IMR-90 (cell line): Measurements from ENCODE around the gene GPR132. TPM values are rescaled to one million over a fixed set of nuclear protein-coding genes. Genes with fewer than 3 reads are reported as not detected.

Experiments
- ATAC-seq: fragments of 200-7000 bp; cut with Tn5 transposase; 2 replicates; pipeline ENCODE4 v1.9.1; 2020; ENCODE audit warnings: low read depth, mild to moderate bottlenecking, moderate library complexity
- BruUV-seq: library from RNA; stranded (reverse); fragments of 400-500 nt; replicated peaks from 2 replicates; lab custom pipeline; 2021; lab: Mats Ljungman, UMichigan
- CTCF ChIA-PET: fragments of 300-600 bp; formaldehyde crosslinking; extraction: SDS; loops from one replicate; lab custom pipeline; 2021; ENCODE audit warnings: antibody characterized with exemption; lab: Yijun Ruan, JAX
- POLR2A ChIA-PET: fragments of 300-600 bp; sonication (Branson Sonifier 250); formaldehyde crosslinking; loops from one replicate; lab custom pipeline; 2022; ENCODE audit warnings: antibody characterized with exemption; ENCODE audit not compliant: unreplicated experiment; lab: Charles Lee
- DNase-seq: peaks from one replicate; pipeline ENCODE4 v3.0.0; 2013
- H2AFZ ChIP-seq: replicated peaks from 2 replicates; pipeline ENCODE3; 2013; ENCODE audit warnings: low read length, mild to moderate bottlenecking; ENCODE audit not compliant: poor library complexity
- H2AK5ac ChIP-seq: 2 replicates; pipeline ENCODE4 v1.6.1; 2013; ENCODE audit warnings: low read depth, low read length, inconsistent platforms
- H2AK9ac ChIP-seq: replicated peaks from 2 replicates; pipeline ENCODE3; 2013; ENCODE audit warnings: mild to moderate bottlenecking, low read depth, low read length, moderate library complexity; ENCODE audit not compliant: poor library complexity
- H2BK120ac ChIP-seq: 2 replicates; pipeline ENCODE4 v1.6.1; 2013; ENCODE audit warnings: low read depth, low read length, inconsistent platforms
- H2BK15ac ChIP-seq: 3 replicates; pipeline ENCODE4 v1.6.1; 2013; ENCODE audit warnings: low read depth, low read length, inconsistent platforms
- H2BK20ac ChIP-seq: 2 replicates; pipeline ENCODE4 v1.6.1; 2013; ENCODE audit warnings: low read depth, mild to moderate bottlenecking, inconsistent platforms, low read length, moderate library complexity
- H2BK5ac ChIP-seq: 2 replicates; pipeline ENCODE4 v1.6.1; 2013; ENCODE audit warnings: mild to moderate bottlenecking, low read depth, low read length, inconsistent platforms; ENCODE audit not compliant: poor library complexity, severe bottlenecking
- H3K14ac ChIP-seq: replicated peaks from 2 replicates; pipeline ENCODE4 v1.6.1; 2013; ENCODE audit warnings: low read depth, low read length, inconsistent platforms
- H3K18ac ChIP-seq: 2 replicates; pipeline ENCODE4 v1.6.1; 2013; ENCODE audit warnings: low read depth, low read length, control low read depth
- H3K23ac ChIP-seq: 2 replicates; pipeline ENCODE4 v1.6.1; 2013; ENCODE audit warnings: low read depth, low read length, inconsistent platforms
- H3K27ac ChIP-seq: 2 replicates; pipeline ENCODE4 v1.5.1; 2013; ENCODE audit warnings: mild to moderate bottlenecking, control low read depth, low read length; ENCODE audit not compliant: insufficient read depth
- H3K27me3 ChIP-seq: 2 replicates; pipeline ENCODE4 v1.6.1; 2013; ENCODE audit warnings: low read length; ENCODE audit not compliant: control insufficient read depth, insufficient read depth
- H3K36me3 ChIP-seq: 2 replicates; pipeline ENCODE4 v1.6.1; 2013; ENCODE audit warnings: low read length, mixed read lengths; ENCODE audit not compliant: control insufficient read depth, insufficient read depth
- H3K4ac ChIP-seq: 2 replicates; pipeline ENCODE4 v1.6.1; 2013; ENCODE audit warnings: low read depth, low read length, inconsistent platforms
- H3K4me1 ChIP-seq: 2 replicates; pipeline ENCODE4 v1.6.1; 2013; ENCODE audit warnings: low read length, mixed read lengths; ENCODE audit not compliant: control insufficient read depth, insufficient read depth
- H3K4me2 ChIP-seq: 2 replicates; pipeline ENCODE4 v1.6.1; 2013; ENCODE audit warnings: low read depth, mild to moderate bottlenecking, control low read depth, low read length, moderate library complexity
- H3K4me3 ChIP-seq: 2 replicates; pipeline ENCODE4 v1.5.1; 2013; ENCODE audit warnings: low read depth, mild to moderate bottlenecking, control low read depth, low read length, moderate library complexity; ENCODE audit not compliant: insufficient read depth
- H3K56ac ChIP-seq: 2 replicates; pipeline ENCODE4 v1.6.1; 2013; ENCODE audit warnings: low read length, inconsistent platforms; ENCODE audit not compliant: insufficient read depth; ENCODE audit errors: extremely low read depth
- H3K79me1 ChIP-seq, 2 experiments: 2 replicates each; pipeline ENCODE4 v1.6.1; 2013; ENCODE audit warnings: low read length in 2 of 2, inconsistent platforms in 1 of 2, low read depth in 1 of 2
- H3K9ac ChIP-seq: 2 replicates; pipeline ENCODE4 v1.6.1; 2013; ENCODE audit warnings: low read depth, low read length, control low read depth
- H3K9me1 ChIP-seq: 2 replicates; pipeline ENCODE4 v1.6.1; 2013; ENCODE audit warnings: low read length, inconsistent platforms; ENCODE audit not compliant: insufficient read depth
- H3K9me3 ChIP-seq: 2 replicates; pipeline ENCODE4 v1.6.1; 2013; ENCODE audit warnings: low read length; ENCODE audit not compliant: control insufficient read depth, insufficient read depth
- H4K20me1 ChIP-seq: 2 replicates; pipeline ENCODE4 v1.6.1; 2013; ENCODE audit warnings: low read length, inconsistent platforms; ENCODE audit not compliant: insufficient read depth
- H4K5ac ChIP-seq: 2 replicates; pipeline ENCODE4 v1.6.1; 2013; ENCODE audit warnings: mild to moderate bottlenecking, low read depth, low read length, control low read depth
- H4K8ac ChIP-seq, 2 experiments: 2 replicates each; pipeline ENCODE4 v1.6.1; 2013; ENCODE audit warnings: low read depth in 2 of 2, low read length in 2 of 2, control low read depth in 1 of 2, inconsistent platforms in 1 of 2
- H4K91ac ChIP-seq: 2 replicates; pipeline ENCODE4 v1.6.1; 2013; ENCODE audit warnings: low read depth, low read length, inconsistent platforms; ENCODE audit not compliant: insufficient read depth
- CEBPB ChIP-seq: IDR thresholded peaks from 2 replicates; pipeline ENCODE4 v1.6.1; 2012; ENCODE audit warnings: low read depth, low read length, improper control_type of control experiment
- CHD1 ChIP-seq: IDR thresholded peaks from 2 replicates; pipeline ENCODE4 v1.6.1; 2012; ENCODE audit warnings: low read depth, low read length, improper control_type of control experiment
- FOS ChIP-seq: fragments of 150-350 bp; IDR thresholded peaks from 2 replicates; pipeline ENCODE4 v1.6.1; 2016; ENCODE audit warnings: low read depth, low read length
- MAFK ChIP-seq: IDR thresholded peaks from 2 replicates; pipeline ENCODE4 v1.6.1; 2012; ENCODE audit warnings: low read depth, low read length, improper control_type of control experiment
- MAZ ChIP-seq: IDR thresholded peaks from 2 replicates; pipeline ENCODE4 v1.6.1; 2012; ENCODE audit warnings: low read depth, mild to moderate bottlenecking, low read length, improper control_type of control experiment, moderate library complexity, borderline replicate concordance
- NFE2L2 ChIP-seq: fragments of 150-350 bp; IDR thresholded peaks from 2 replicates; pipeline ENCODE4 v1.6.1; 2016; ENCODE audit warnings: low read depth, mild to moderate bottlenecking, low read length
- RAD21 ChIP-seq: IDR thresholded peaks from 2 replicates; pipeline ENCODE4 v1.6.1; 2012; ENCODE audit warnings: low read length, improper control_type of control experiment
- RCOR1 ChIP-seq: IDR thresholded peaks from 2 replicates; pipeline ENCODE4 v1.6.1; 2012; ENCODE audit warnings: mild to moderate bottlenecking, low read length, improper control_type of control experiment; ENCODE audit not compliant: insufficient replicate concordance
- RFX5 ChIP-seq: IDR thresholded peaks from 2 replicates; pipeline ENCODE4 v1.8.0; 2012; ENCODE audit warnings: low read depth, mild to moderate bottlenecking, low read length, moderate library complexity
- WGBS, 2 experiments: methylation state at CpG; one replicate each; pipeline versions ENCODE4 v1.1.5 to v1.1.7; 2013; ENCODE audit warnings: missing lambda C conversion rate in 2 of 2; ENCODE audit not compliant: insufficient read length in 1 of 2; ENCODE audit errors: extremely low coverage in 2 of 2; 5-methylcytosine and 5-hydroxymethylcytosine counted together
- dilution Hi-C: fragments of 300-500 bp; cut with HindIII; formaldehyde crosslinking; loops from one replicate; pipeline ENCODE4 v1.14.3; 2018; ENCODE audit warnings: low sequenced_read_pairs; ENCODE audit not compliant: unreplicated experiment
- in situ Hi-C: fragments of 300-500 bp; cut with MboI; formaldehyde crosslinking; loops from 3 replicates; pipeline ENCODE4 v1.14.3; 2019; ENCODE audit warnings: low sequenced_read_pairs, inconsistent platforms, mixed read lengths
- intact Hi-C: fragments of 100-400 bp; cut with micrococcal nuclease; formaldehyde crosslinking; loops from 2 replicates; pipeline ENCODE4 v1.10.0; 2022
- polyA plus RNA-seq, 3 experiments: library from polyadenylated mRNA; depleted of rRNA; stranded (reverse); fragments of >200 nt; gene quantifications; 2 replicates each; pipeline ENCODE4 v1.2.3, GENCODE V29; 2012; ENCODE audit warnings: low replicate concordance in 1 of 3
- total RNA-seq: library from RNA; depleted of rRNA; stranded (reverse); fragments of >200 nt; gene quantifications from 2 replicates; pipeline ENCODE4 v1.2.3, GENCODE V29; 2012
- TF ChIP-seq, protein P1 (sequence below): fragments of 150-350 bp; IDR thresholded peaks from 2 replicates; pipeline ENCODE4 v1.6.1; 2016; ENCODE audit warnings: low read depth, mild to moderate bottlenecking, low read length, moderate library complexity, borderline replicate concordance

The GPR132 gene
- total and polyA plus RNA-seq, 2 of the 4 experiments (the other 2 are of a cell fraction), result under 0.01 to 0.10 TPM

DNA sequence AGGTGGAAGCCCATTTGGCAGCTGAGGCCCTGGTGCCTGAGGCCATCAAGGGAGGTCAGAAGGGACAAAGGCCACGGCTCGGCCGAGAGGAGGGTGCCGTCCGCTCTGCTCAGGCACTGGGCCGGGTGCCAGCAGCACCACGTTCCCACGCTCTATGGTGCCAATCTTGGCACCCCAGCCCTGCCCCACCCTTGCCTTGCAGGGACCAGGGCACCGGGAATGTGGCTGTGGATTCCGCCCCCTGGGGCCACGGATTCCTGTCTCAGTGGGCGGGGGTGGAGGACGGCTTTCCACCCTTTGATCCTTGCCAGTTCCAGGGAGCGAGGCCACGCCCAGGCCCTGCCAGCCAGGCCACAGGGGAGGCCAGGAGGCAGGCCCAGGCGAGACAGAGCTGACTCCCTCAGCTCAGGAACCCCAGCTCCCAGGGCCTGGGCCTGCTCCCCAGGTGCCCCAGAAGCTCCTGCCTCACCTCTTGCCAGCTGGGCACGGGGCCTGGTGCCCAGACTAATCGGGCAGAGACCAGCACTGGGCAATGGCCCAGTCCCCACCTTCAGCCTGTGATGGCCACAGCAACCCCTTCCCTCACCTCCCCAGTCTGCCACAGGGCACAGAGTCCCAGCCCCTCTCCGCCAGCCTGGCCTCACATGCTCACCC is 26.4 kb upstream of the GPR132 start:
- Histone ChIP-seq H4K8ac (peak overlapping the region; percentile 98 to 99; a peak in 3 of 4 replicates), H3K18ac (no peak overlapping the region), H2BK20ac (no peak overlapping the region; the same call in 1 of the 2 replicates), H3K56ac (no peak overlapping the region), H2BK15ac (no peak overlapping the region), H4K20me1 (no peaks in the 10 kb centered on the region), H2BK5ac (peak overlapping the region; percentile 25), H3K4ac (peak overlapping the region; percentile 98), H4K5ac (no peak overlapping the region), H2BK120ac (peak overlapping the region; percentile 9), H3K36me3 (no peaks in the 10 kb centered on the region), H3K4me3 (no peak overlapping the region), H3K4me2 (no peak overlapping the region; the same call in 1 of the 2 replicates), H2AK9ac (peak overlapping the region; percentile 99), H3K23ac (no peak overlapping the region), H4K91ac (peak overlapping the region; percentile 95), H3K27me3 (no peaks in the 10 kb centered on the region), H3K79me1 (peaks cover 0 to 39% of the 10 kb centered on the region in 2 experiments; a peak in 3 of 4 replicates), H2AK5ac (peak overlapping the region; percentile 99), H3K9me3 (no peaks in the 10 kb centered on the region), H3K9ac (no peak overlapping the region), H3K4me1 (peaks cover 34% of the 10 kb centered on the region), H2AFZ (no peak overlapping the region), H3K9me1 (peaks cover 19% of the 10 kb centered on the region), H3K27ac (peak overlapping the region; percentile 2), H3K14ac (no peak overlapping the region)
- no peak for DNase-seq
- WGBS, 2 experiments, result 80% methylated on average over 10 of the region's 19 CpGs; no CpG with 5 or more reads in 1 of the 2 experiments
- TF ChIP-seq CHD1 (no peak), NFE2L2 (no peak), RCOR1 (no peak), MAFK (no peak), RFX5 (no peak), FOS (no peak), MAZ (no peak), RAD21 (no peak), CEBPB (no peak)
- TF ChIP-seq, protein P1, sequence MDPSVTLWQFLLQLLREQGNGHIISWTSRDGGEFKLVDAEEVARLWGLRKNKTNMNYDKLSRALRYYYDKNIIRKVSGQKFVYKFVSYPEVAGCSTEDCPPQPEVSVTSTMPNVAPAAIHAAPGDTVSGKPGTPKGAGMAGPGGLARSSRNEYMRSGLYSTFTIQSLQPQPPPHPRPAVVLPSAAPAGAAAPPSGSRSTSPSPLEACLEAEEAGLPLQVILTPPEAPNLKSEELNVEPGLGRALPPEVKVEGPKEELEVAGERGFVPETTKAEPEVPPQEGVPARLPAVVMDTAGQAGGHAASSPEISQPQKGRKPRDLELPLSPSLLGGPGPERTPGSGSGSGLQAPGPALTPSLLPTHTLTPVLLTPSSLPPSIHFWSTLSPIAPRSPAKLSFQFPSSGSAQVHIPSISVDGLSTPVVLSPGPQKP, result no peak
- intact Hi-C loops, result loop anchor here (5.0 kb wide), 1 partner anchor 91 kb away; the partner anchor contains the start of gene NUDT14
- POLR2A ChIA-PET, result no interaction called here
- CTCF ChIA-PET, result interaction anchor here (0.5 kb wide), 1 partner anchor 190 kb away, joined by 3 read pairs; no protein-coding TSS in a partner anchor
- no TSS peak for BruUV-seq
- dilution Hi-C loops, result no loop called here
- no peak for ATAC-seq
- in situ Hi-C loops, result loop anchor here (10.0 kb wide), 1 partner anchor 263 kb away; no protein-coding TSS in a partner anchor
